ENCODE results near the gene CDKN2AIPNL. TPM values are rescaled to one million over a fixed set of nuclear protein-coding genes. Genes with fewer than 3 reads are reported as not detected.
"Not testable (repeated sequence)": the region's sequence is repeated elsewhere in the genome, so short reads cannot be mapped to it uniquely, and the experiment has no call there.

CDKN2AIPNL gene
- total RNA-seq, 2 donors from 2014 or later: 51.8 to 62.0 TPM

- no peaks in the 10 kb centered on the region for H3K27me3 ChIP-seq (ENCODE audit: control insufficient read depth, insufficient read depth, low read length, poor library complexity, severe bottlenecking)
- H3K36me3 ChIP-seq (ENCODE audit: control insufficient read depth, insufficient read depth, low read length): peaks cover 91% of the 10 kb centered on the region
- H3K27ac ChIP-seq (ENCODE audit: low read depth, low read length): no peak overlapping the region
- H3K4me3 Mint-ChIP-seq: no peak overlapping the region
- no peak overlapping the region for H3K27ac Mint-ChIP-seq
- no peak overlapping the region for H3K9ac ChIP-seq (ENCODE audit: extremely low read depth, low read length, poor library complexity, severe bottlenecking)
- H3K4me1 ChIP-seq (ENCODE audit: control insufficient read depth, insufficient read depth, low read length): no peaks in the 10 kb centered on the region
- no peaks in the 10 kb centered on the region for H3K9me3 ChIP-seq (ENCODE audit: control insufficient read depth, low read length)
- H3K36me3 Mint-ChIP-seq (ENCODE audit: low read depth): peaks cover 74% of the 10 kb centered on the region
- H3K27me3 Mint-ChIP-seq (ENCODE audit: insufficient read depth): no peaks in the 10 kb centered on the region
- H3K4me1 Mint-ChIP-seq: no peaks in the 10 kb centered on the region
- WGBS, 2 experiments (ENCODE audit: insufficient coverage in 1 of 2, insufficient read length in 1 of 2): 83 to 98% methylated on average over 1 of the region's 1 CpG
- no peak for DNase-seq
- no peaks in the 10 kb centered on the region for H3K9me3 Mint-ChIP-seq
- H3K4me3 ChIP-seq (ENCODE audit: low read length): no peak overlapping the region
- no peak for TF ChIP-seq CTCF (conservative IDR thresholded peaks at IDR 0.05)
Observed at GRCh38 chr5:134387443-134387842, 24.2 kb downstream of the CDKN2AIPNL start.

GRCh38 chr5:134383980-134384697, 27.5 kb downstream of the CDKN2AIPNL start:
- Mint-ChIP-seq H3K4me1 (no peaks in the 10 kb centered on the region), H3K27me3 (ENCODE audit: insufficient read depth) (no peaks in the 10 kb centered on the region), H3K4me3 (no peak overlapping the region), H3K36me3 (ENCODE audit: low read depth) (peaks cover 73% of the 10 kb centered on the region), H3K27ac (no peak overlapping the region), H3K9me3 (no peaks in the 10 kb centered on the region)
- DNase-seq: no peak
- H3K27me3 ChIP-seq (ENCODE audit: control insufficient read depth, insufficient read depth, low read length, poor library complexity, severe bottlenecking): no peaks in the 10 kb centered on the region
- no peak overlapping the region for H3K27ac ChIP-seq (ENCODE audit: low read depth, low read length)
- no peak for TF ChIP-seq CTCF (conservative IDR thresholded peaks at IDR 0.05)
- WGBS, 2 experiments (ENCODE audit: insufficient coverage in 1 of 2, insufficient read length in 1 of 2): 88 to 96% methylated on average over 3 to 4 of the region's 4 CpGs
- H3K9ac ChIP-seq (ENCODE audit: extremely low read depth, low read length, poor library complexity, severe bottlenecking): no peak overlapping the region
- H3K4me1 ChIP-seq (ENCODE audit: control insufficient read depth, insufficient read depth, low read length): no peaks in the 10 kb centered on the region
- no peak overlapping the region for H3K4me3 ChIP-seq (ENCODE audit: low read length)
- H3K36me3 ChIP-seq (ENCODE audit: control insufficient read depth, insufficient read depth, low read length): peaks cover 91% of the 10 kb centered on the region
- no peaks in the 10 kb centered on the region for H3K9me3 ChIP-seq (ENCODE audit: control insufficient read depth, low read length)

- H3K27ac ChIP-seq (ENCODE audit: low read depth, low read length); H3K27ac Mint-ChIP-seq; H3K4me1 ChIP-seq (ENCODE audit: control insufficient read depth, insufficient read depth, low read length); H3K4me1 Mint-ChIP-seq; H3K9ac ChIP-seq (ENCODE audit: extremely low read depth, low read length, poor library complexity, severe bottlenecking); H3K9me3 ChIP-seq (ENCODE audit: control insufficient read depth, low read length); H3K4me3 ChIP-seq (ENCODE audit: low read length); H3K27me3 ChIP-seq (ENCODE audit: control insufficient read depth, insufficient read depth, low read length, poor library complexity, severe bottlenecking); H3K4me3 Mint-ChIP-seq; H3K27me3 Mint-ChIP-seq (ENCODE audit: insufficient read depth); DNase-seq; H3K9me3 Mint-ChIP-seq: not testable (repeated sequence)
- whole genome bisulfite sequencing, 2 experiments (ENCODE audit: insufficient coverage in 1 of 2, insufficient read length in 1 of 2): 94 to 97% methylated on average over 2 of the region's 2 CpGs
- H3K36me3 Mint-ChIP-seq (ENCODE audit: low read depth): peaks cover 72% of the 10 kb centered on the region
- H3K36me3 ChIP-seq (ENCODE audit: control insufficient read depth, insufficient read depth, low read length): peaks cover 91% of the 10 kb centered on the region
Observed at GRCh38 chr5:134382204-134382603, 29.5 kb downstream of the CDKN2AIPNL start.
